Left forelimb (tissue), 1 donor: ENCODE results near the gene SI.
"Not testable (repeated sequence)": the region's sequence is repeated elsewhere in the genome, so short reads cannot be mapped to it uniquely, and the experiment has no call there.

Experiments
- DNase-seq: peaks from one replicate; pipeline ENCODE4 v3.0.0-alpha.2; 2018; ENCODE audit warnings: low spot score

Gene SI

DNA sequence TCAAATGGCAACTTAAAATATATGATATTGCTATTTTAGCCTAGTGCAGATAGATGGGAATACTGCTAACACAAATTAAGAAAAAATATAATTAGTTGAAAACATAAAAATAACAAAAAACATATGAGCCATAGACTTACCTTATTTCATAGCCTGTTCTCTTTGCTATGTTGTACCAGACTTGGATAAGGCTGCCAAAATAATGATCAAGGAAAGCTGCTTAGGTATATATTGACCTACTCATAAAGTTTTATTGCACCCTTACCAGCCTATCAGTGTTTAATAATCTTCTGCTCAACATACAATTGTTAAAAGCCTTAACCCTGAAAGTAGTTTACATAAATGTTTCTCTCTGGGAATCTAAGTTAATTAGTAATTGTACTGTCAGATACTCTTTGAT is at the start of gene SI:
Gene SI, minus strand, starts transcription at position 204 of the 400 bp plus-strand sequence. CDS start 2,484 bp downstream, outside the sequence.
- no peak for DNase-seq

DNA sequence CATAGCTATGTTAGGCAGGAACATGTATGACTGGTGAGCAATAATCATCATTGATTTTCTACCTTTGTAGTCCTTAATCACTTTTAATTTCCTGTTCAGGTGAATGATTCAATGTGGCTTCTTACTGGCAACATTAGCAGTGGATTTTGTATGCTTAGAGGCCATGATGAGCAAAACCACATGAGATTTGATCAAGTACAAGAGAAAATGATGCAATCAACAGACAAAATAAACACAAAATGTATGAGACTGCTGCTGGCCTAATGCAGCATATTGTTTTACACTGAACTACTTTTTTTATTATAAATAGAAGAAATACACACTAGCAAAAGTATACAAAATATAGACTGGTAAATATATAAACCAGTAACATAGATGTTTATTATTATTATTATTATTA is 47.5 kb upstream of the SI start:
- DNase-seq = no peak

DNA sequence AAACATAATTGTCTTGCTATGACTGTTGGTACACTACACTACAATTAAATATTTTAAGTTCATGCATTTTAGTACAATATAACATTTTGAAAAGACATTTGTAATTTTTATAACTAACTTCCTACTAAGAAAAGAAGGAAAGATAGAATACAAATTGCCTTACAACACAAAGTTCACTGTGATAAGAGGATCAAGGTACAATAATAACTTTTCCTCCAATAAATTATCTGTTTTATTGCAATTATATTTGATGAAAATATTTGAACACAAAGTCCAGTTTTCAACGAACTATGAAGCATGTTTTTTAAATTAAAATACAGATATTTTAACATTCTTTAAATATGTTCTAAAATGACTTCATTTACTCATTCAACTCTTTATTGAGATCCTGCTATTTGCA is 33.1 kb upstream of the SI start:
- DNase-seq = no peak

DNA sequence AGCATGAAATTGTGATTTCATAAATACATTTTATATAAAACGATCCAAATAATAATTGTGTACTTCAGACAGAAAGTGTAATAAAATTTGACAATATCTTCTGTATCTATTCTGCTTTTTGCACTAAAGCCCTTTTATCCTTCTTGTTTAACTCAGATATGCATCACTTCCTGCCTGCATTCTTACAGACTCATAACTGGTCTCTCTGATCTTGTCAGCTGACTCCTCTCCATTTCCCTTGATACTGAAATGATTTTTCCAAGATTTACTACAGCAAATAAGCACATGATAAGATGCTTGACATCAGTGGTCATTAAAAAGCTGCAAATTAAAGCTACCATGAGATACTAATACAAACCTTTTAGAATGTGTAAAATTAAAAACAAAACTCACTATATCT is 25.3 kb upstream of the SI start:
- no peak for DNase-seq

DNA sequence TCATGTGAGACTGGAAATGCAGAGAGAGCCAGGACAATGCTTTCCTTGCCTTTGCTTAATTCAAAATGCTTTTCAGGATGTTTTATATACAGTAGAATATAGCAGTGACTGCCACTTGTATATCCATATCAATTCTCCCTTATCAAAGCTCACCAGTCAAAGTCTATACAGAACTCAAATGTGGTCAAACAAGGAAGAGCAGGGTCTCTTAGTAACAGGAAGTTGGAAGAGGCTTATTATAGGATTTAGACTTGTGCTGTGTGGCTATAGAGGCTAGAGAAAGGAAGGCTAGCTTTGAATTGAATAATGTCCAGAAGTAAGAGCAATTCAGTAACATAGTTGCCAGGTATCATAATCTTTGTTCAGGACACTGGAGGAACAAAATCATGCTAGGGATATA is 4.4 kb upstream of the SI start:
- no peak for DNase-seq

DNA sequence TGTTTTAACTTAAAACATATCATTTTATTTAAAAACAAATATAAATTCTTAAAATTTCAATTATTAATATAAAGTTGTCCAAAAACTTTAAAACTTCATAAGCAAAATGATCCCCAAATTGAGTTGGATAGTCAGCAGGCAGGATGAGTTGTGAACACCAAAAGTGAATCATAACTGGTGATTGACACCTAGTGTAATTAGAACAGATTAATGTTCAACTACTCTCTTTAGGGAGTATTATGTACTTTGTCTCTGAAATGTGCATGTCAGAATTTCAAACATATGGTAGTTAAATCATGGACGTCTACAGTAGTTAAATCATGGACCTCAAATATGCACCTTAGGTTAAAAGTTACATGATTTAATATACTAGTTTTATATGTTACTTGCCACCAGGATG is 2.9 kb upstream of the SI start:
- DNase-seq = no peak

DNA sequence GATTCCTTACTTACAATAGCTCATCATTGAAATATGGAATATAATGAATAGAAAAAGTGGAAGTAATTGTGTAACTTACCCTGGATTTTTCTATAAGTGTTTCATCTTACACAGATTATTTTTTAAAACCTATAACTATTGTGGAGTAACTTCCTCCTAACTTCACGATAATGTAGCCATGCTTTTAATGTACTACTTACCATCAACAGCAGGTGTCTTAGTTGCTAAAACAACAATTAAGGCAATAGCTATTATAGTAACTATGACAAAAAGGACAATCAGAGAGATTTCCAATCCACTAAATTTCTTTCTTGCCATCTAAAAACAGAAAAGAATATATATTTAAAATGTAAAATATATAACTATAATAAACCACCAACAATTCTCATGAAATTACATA is 2.6 kb downstream of the SI start:
- DNase-seq = no peak

DNA sequence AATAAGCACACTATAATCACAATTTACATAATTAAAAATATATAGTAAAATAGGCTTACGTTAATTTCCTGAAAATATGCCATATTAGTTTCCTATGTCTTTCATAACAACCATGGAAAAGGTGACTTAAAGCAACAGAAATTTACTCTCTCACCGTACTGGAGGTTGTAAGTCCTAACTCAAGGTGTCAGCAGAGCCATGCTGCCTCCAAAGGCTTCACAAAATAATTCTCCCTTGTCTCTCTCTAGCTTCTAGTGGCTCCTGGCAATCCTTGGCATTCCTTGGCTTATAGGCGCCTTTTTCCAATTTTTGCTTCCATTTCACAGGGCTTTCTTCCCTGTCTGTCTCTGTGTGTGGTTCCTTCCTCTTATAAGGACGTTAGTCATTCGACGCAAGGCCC is 7.6 kb downstream of the SI start:
- DNase-seq = no peak

DNA sequence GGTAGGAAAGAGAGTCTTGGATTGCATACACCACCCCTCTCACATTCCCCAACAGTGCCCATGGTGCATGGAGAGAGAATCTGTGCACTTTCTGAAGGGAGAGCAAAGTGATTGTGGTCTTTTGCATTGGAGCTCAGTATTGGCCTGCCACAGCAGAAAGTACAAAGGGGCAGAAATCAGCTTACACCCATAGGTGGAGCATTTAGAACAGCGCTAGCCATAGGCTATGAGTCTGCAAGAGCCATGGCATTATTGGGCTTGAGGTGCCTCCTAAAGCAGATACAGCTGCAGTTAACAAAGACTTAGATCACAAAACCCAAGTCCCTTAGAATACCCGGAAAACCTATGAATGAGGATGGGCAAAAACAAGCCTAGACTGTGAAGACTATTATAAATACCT is 21.8 kb downstream of the SI start:
- DNase-seq = no peak

DNA sequence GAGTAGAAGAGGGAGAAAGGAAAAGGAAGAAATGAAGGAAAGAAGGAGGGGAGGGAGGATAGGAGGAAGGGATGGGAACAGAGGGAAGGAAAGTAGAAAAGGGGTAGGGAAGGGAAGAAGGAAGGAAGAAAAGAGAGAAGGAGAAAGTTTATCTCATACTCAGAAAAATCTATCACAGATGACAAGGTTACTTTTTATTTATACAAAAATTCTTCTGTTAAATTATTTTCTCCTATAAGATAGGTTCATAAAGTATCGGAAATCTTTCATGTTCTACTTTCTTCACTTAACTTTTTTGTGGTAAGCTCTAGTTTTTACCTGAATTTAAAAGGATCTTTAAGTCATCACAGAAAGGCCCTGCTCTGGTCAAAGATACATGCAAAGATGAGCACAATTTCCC is 38.1 kb downstream of the SI start:
- DNase-seq = no peak

DNA sequence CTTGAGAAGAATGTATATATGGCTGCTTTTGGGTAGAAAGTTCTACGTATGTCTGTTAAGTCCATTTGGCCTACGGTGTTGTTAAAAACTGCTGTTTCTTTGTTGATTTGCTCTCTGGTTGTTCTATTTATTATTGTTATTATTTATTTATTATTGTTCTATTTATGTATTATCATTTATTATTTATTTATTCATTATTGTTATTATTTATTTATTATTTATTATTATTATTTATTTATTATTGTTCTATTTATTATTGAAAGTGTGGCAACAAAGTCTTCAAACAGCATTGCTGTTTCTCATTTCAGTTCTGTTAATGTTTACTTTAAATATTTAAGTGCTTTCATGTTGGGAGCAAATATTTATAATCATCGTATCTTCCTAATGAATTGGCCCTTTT is 66.7 kb downstream of the SI start:
- DNase-seq = no peak

DNA sequence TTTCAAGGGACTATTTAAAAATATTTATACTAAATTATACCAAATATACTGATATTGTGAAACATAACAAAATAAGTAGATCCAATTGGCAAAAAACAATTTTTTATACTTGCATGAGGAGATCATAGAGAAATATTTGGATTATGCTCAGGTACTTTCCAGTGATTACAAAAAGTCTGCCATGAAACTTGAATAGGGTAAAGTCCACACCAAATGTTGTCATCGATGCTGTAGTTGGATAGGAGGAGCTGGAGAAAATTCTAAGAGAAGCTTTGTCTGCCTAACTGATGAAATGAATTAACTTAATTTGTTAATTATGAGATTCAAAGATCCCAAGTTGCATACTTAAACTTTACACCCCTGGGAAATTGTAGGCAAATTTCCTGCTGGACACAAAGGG is 93.3 kb downstream of the SI start:
- DNase-seq = no peak

DNA sequence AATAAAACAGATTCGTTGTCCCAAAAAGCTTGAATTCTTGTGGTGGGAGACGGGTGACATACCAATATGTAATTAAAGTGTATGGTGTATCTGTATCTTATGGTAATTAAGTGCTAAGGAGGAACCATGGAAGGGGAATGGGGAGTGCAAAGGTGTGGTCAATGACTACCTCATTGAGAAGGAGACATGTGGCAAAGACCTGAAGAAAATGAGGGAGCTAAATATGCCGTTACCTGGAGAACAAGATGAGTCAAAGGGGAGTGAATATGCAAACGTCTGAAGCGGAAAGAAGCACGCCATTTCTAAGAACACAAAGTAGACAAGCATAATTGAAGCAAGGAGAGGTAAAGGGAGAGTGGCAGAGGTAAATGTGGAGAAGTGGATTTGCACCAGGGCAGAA is 115.7 kb downstream of the SI start:
- no peak for DNase-seq

DNA sequence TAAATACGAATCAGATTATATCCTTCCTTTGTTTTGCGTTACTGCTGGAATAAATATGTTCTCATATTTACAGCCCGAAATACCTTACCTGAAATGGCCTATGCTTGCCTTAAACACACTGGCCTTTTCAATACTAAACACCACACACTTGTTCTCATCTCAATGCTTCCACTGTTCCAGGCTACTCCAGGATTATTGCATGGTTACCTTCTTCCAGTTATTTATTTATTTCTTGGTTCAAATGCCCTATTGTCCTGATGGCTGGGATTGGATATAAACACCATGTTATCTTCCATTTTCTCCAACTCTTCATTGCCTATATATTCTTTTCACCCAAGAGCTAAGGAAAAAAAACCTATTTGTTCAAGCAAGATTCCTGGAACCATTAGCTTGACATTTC is 125.3 kb downstream of the SI start:
- DNase-seq = no peak

DNA sequence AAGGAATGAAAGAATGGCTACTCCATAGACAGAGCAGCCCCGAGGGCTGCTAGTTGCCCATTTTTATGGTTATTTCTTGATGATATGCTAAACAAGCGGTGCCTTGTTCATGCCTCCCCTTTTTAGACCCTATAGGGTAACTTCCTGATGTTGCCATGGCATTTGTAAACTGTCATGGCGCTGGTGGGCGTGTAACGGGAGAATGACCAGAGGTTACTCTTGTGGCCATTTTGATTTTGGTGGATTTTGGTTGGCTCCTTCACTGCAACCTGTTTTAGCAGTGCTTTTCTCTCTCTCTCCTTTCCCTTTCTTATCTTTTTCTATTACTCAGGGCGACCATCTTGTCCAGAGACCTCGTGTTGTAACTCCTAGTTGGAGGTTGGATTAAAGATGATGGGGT is 126.9 kb downstream of the SI start:
- not testable (repeated sequence) for DNase-seq

DNA sequence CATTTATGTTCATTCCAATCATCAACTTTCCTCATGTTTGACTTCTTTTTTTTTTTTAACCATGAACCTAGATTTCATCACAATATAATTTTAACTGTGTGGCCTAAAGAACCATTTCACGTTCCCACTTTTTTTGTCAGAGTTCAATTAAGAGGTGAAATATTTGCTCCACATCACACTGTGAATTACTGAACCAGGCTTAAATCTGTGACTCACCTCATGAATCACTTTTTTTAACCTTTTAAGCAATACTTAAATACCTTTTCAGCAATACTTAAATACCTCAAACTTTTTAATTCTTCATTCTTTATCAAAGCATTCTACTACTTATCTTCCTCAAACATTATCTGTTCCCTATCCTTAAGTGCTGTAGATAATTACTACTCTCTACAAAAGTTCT is 137.6 kb downstream of the SI start:
- DNase-seq = no peak

DNA sequence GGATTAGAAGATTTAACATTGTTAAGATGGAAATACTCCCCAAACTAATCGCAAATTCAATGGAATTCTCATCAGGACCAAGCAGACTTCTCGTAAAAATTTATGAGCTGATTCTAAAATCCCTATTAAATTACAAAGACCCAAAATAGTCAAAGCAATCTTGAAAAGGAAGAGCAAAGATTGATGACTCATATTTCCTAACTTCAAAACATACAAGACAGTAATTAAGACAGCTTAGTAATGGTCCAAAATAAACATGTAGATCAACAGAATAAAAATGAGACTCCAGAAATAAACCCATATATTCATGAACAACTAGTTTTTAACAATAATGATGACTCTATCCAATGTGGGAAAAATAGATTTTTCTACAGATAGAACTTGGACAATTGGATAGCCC is 148.7 kb downstream of the SI start:
- DNase-seq = no peak
